Left kidney (tissue), 8 donors: ENCODE data around the gene TDRD10. TPM values are rescaled to one million over a fixed set of nuclear protein-coding genes. Genes with fewer than 3 reads are reported as not detected.

Source experiments
- DNase-seq: peaks from one replicate; pipeline ENCODE4 v3.0.0-alpha.2; 2013
- long read RNA-seq, 8 donors: transcript quantifications; one replicate each; lab custom pipeline, GENCODE V29; 2026
- polyA plus RNA-seq: library from polyadenylated mRNA; unstranded; fragments of 120-200 nt; gene quantifications from one replicate; pipeline ENCODE4 v1.2.1, GENCODE V29; 2013; ENCODE audit not compliant: insufficient read length

TDRD10 gene
- 1.4 TPM for polyA plus RNA-seq
- long read RNA-seq, donor 1: 0 reads
- long read RNA-seq, donor 2: 0 reads
- long read RNA-seq, donor 3: 0 reads
- long read RNA-seq, donor 4: 0 reads
- long read RNA-seq, donor 5, partial matches to known transcripts: 0 of 1 reads
- long read RNA-seq, donor 5, other reads (novel, unspliced or antisense): 0 of 1 reads
- long read RNA-seq, donor 6: 0 reads
- long read RNA-seq, donor 7: 0 reads
- long read RNA-seq, donor 8: 0 reads

- DNase-seq: peak; percentile 46
These were observed at the start of gene TDRD10, which contains the start of gene SHE for GRCh38 chr1:154502066-154502743. TDRD10 (plus strand) TSS chr1:154502219; CDS start chr1:154506904, 4,685 bp downstream. SHE (minus strand) TSS chr1:154502412; CDS start chr1:154502026, 386 bp downstream.

GRCh38 chr1:154453161-154453560 lies 48.9 kb upstream of the TDRD10 start:
- no peak for DNase-seq

GRCh38 chr1:154453574-154454352 lies 48.3 kb upstream of the TDRD10 start:
- DNase-seq: no peak

GRCh38 chr1:154454386-154455120 lies 47.5 kb upstream of the TDRD10 start:
- no peak for DNase-seq

GRCh38 chr1:154456631-154457030 lies 45.4 kb upstream of the TDRD10 start:
- no peak for DNase-seq

GRCh38 chr1:154459080-154459479 lies 42.9 kb upstream of the TDRD10 start:
- DNase-seq: no peak

GRCh38 chr1:154460695-154461260 lies 41.2 kb upstream of the TDRD10 start:
- no peak for DNase-seq

GRCh38 chr1:154463512-154463990 lies 38.5 kb upstream of the TDRD10 start:
- DNase-seq: no peak

- DNase-seq: no peak
These were observed 36.3 kb upstream of the TDRD10 start for GRCh38 chr1:154465621-154466195.

GRCh38 chr1:154466206-154466605 lies 35.8 kb upstream of the TDRD10 start:
- no peak for DNase-seq

GRCh38 chr1:154466921-154467417 lies 35.0 kb upstream of the TDRD10 start:
- no peak for DNase-seq

GRCh38 chr1:154467434-154468102 lies 34.5 kb upstream of the TDRD10 start:
- no peak for DNase-seq

- no peak for DNase-seq
These were observed 33.3 kb upstream of the TDRD10 start for GRCh38 chr1:154468535-154469250.

GRCh38 chr1:154469844-154470560 lies 32.0 kb upstream of the TDRD10 start:
- DNase-seq: no peak

- DNase-seq: no peak
These were observed 30.7 kb upstream of the TDRD10 start for GRCh38 chr1:154471304-154471703.

- DNase-seq: no peak
These were observed 27.2 kb upstream of the TDRD10 start for GRCh38 chr1:154474802-154475201.

GRCh38 chr1:154476791-154477190 lies 25.2 kb upstream of the TDRD10 start:
- no peak for DNase-seq

GRCh38 chr1:154478013-154478412 lies 24.0 kb upstream of the TDRD10 start:
- no peak for DNase-seq

GRCh38 chr1:154478639-154479038 lies 23.4 kb upstream of the TDRD10 start:
- no peak for DNase-seq
